LoVo (cell line): Measurements from ENCODE around the gene FGA.

Experiments used
- DNase-seq: peaks from one replicate; pipeline ENCODE4 v3.0.0-alpha.2; 2016; ENCODE audit warnings: low spot score

The FGA gene

GRCh38 chr4:154590329-154591006 lies at the start of gene FGA:
Gene FGA (minus strand): TSS chr4:154590742. CDS start chr4:154590687, 55 bp downstream.
- no peak for DNase-seq

DNA sequence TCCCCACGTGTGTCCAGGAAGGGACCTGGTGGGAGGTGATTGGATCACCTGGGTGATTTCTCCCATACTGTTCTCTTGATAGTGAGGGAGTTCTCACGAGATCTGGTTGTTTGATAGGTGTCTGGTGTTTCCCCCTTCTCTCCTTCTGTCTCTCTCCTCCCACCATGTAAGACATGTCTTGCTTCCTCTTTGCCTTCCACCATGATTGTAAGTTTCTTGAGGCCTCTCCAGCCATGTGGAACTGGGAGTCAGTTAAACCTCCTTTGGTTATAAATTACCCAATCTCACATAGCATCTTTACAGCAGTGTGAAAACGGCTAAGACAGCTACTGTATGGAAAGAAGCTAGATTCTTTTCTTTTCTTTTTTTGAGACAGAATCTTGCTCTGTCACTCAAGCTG lies 43.5 kb upstream of the FGA start:
- DNase-seq, result no peak

DNA sequence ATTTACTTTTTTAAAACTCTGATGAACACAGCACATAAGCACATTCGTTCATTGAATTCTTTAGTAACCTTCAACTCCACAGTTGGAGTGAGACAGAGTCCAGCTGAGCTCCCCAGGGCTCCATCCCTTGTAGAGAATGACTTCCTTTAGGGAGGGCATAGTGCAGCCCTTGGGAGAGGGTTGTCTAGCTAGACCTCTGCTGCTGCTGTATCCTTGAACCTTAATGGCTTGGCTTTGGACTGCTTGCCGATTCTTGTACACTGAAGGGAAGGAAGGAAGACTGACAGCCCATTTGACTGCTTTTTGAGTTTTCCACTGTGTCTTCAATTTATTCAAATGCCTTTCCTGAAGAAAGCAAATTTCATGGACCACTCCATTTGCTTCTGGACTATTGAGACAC lies 41.3 kb upstream of the FGA start:
- no peak for DNase-seq

DNA sequence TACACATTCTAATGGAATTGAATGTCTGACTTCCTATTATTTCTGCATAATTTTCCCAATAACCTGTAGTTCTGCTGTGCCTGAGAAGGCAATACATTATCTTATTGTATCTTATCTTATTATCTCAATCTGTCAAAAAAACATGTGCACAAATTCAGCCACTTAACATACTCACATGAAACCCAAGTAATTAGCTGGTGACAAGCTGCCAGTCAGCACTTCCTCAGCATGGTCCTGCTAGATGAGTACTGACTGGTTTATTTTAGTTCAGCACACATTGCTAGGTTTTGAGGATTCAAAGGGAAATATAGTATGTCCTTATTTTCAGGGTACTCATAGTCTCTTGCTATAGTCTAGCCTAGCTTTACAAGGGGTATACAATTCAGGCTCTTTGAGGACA lies 39.8 kb upstream of the FGA start:
- DNase-seq, result no peak

DNA sequence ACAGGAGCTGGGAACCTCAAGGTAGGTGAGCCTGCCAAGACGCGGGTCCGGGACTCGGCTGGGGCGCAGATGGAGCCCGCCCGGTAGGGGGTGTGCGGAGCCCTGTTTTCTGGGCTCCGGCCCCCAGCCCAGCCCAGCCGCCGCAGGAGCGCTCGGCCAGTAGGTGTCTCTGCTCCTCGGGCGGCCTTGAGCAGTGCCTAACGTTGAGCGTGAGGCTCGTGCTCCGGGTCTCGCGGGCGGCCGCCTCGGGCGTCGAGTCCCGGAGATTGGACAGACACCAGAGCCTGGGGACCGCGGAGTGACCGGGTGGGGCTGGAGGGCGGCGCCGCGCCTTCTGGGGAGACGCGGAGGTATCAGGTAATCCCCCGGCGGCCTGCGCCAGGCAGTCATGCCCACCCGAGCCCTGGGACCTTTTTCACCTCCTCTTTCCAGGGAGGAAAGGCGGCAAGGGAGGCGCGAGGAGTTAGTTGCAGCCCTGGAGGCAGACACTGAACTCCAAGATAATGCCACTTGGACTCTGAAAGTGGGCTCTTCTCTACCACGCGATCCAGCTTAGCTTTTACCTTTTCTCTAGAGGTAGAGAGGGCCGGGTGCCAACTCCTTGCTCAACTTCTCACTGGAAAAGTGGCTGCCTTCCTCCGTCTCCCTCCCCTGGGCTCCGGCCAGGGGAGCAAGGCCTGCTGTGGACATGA lies 36.4 kb upstream of the FGA start:
- DNase-seq, result peak; percentile 29

DNA sequence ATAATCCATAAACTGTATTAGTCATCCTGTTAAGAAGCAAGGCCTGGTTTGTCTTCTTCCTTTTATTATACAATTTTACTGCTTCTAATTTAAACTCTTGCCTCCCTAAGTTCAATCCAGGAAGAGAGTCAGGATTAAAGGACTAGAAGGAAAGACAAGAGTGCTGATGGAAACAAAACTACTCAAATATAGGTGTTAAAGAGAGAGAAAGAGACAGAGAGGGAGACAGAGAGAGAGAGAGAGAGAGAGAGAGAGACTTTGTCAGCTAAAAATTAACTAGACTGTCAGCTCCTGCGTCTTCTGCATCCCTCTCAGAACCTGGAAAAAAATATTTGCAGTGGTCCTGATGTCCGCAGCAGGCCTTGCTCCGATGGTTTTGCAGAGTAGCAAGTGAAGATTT lies 35.4 kb upstream of the FGA start:
- no peak for DNase-seq

GRCh38 chr4:154623995-154624394 lies 33.5 kb upstream of the FGA start:
- no peak for DNase-seq

DNA sequence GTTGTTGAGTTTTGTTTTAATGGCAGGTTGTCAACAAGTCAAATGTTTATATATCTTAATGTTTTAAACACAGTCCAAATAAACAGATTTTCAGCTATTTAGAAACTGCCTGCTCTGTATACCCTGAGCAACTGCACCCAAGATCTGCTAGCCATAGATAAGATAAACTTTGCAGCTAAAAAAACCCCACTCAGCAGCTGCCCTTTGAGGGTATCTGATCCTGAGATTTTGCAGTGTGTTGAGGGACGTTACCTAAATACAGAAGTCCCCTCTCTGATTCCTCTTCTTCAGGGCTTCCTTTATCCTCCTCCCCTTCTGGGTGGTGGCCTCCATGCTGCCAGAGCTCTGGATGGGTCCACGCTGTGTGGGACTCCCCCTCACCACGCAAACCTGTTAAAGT lies 32.9 kb upstream of the FGA start:
- DNase-seq, result no peak

DNA sequence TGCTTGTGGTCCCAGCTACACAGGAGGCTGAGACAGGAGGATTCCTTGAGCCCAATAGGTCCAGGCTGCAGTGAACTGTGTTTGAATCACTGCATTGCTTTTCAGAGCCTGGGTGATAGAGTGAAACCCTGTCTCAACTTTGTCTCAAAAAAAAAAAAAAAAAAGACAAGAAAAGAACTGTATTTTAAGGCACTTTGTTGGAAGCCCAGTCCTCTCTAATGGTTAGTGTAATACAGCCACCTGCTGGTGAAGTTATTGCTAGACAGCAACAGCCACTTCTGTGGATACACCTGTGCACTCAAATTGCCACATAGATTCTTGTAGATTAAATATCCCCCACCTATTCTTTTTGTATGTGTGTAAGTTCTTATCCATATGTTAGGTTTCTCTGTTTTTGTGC lies 32.1 kb upstream of the FGA start:
- peak; percentile 36 for DNase-seq

DNA sequence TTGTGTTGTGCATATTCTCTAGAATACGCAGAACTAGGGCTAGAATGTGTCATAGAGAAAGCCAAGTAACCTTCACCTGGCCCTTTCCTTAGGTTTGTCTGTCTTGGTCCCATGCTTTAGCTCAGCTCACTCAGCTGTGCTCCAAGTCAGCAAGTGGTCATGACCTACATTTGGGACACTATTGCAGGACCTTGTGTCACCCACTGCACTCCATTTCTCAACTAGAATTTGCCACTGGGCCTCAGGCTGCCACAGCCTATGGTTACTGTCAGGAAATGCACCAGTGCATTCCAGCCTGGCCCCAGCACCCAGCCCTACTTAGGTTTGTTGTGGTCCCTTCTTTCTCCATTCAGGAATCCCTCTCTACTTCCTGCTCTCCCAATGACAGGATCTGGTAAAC lies 29.6 kb upstream of the FGA start:
- DNase-seq, result no peak

DNA sequence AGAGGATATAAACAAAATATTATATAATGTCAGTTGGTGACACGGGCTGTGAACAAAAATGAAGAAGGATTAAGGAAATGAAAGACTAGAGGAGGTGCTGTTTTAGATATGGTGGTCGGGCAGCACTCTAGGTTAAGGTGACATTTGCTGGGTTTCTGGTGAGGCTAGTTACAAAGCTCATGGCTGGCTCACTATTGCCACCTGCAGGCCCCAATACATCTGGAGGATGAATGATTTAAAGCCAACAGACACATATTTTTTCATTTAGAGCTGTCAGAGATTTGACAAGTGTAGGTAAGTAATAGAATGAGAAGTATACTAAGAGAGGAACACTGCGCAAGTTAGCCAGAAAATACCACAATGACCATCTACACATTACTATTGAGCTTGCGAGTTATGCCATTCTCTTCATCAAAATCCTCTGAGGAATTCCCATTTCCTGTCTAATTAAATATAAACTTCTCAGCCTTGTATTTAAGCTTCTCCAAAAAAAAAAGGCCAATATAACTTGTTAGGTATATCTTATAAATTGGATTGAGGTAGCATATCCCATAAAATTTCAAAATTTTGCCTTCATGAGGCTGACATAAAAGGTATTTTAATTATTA lies 28.3 kb upstream of the FGA start:
- DNase-seq, result peak; percentile 39

GRCh38 chr4:154617820-154618317 lies 27.3 kb upstream of the FGA start:
- DNase-seq, result no peak

DNA sequence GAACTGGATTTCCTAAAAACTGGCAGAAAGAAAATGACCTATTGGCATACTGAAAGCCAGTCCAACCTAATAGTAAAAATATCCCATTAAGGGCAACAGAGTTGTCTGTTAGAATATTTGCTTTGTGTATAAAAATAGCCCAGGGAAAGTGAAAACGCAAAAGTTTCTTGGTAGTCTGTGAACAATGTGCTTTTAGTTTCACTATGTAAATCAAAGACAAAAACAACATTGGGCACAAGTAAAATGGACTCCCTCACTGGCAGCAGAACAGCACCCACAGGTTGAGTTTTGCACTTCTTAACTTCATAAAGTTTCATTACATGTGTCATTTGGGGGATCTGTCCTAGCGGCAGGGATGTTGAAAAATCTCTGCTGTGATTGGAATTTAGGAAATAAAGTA lies 26.2 kb upstream of the FGA start:
- DNase-seq, result no peak

GRCh38 chr4:154616287-154616686 lies 25.7 kb upstream of the FGA start:
- DNase-seq, result no peak

GRCh38 chr4:154615211-154615610 lies 24.7 kb upstream of the FGA start:
- DNase-seq, result no peak

GRCh38 chr4:154614306-154614705 lies 23.8 kb upstream of the FGA start:
- no peak for DNase-seq

- no peak for DNase-seq
Measured at GRCh38 chr4:154612472-154613414, 22.2 kb upstream of the FGA start, which contains the start of gene FGG. Gene FGG (minus strand): TSS chr4:154612656. CDS start chr4:154612609, 47 bp downstream.

DNA sequence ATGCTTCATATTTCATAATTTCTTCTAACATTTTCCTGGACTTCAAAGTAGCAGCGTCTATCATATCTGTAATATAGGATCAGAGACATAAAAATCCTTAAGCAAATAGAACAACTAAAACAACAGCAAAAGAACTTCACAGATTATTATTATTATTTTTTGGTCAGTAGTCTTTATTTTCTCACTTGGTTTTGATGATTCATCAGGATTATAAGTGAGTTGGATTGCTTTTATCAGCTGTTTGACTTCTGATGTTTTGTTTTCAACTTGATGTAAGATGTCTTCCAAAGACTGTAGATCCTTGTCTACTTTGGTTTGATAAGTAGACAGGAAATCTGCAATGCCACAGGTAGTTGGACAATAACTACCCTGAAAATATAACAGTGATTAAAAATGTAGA lies 21.3 kb upstream of the FGA start:
- DNase-seq, result no peak

DNA sequence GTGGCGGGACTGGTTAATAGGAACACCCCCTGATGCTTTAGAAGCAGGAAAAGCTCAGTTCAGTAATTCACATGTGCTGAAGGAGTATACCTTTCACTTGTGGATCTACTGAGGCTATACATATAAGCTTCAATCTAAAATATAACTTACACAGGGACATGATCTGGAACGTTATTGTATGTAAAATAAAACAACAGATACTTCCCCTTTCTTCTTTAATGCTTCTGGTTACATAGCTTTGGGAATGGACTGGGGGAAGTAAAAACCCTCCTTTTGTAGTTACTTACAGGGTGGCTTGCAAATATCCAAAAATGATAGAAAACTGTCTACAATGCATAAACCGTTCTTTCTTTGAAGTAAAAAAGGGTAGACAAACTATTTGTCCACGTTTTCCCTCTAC lies 20.0 kb upstream of the FGA start:
- no peak for DNase-seq

DNA sequence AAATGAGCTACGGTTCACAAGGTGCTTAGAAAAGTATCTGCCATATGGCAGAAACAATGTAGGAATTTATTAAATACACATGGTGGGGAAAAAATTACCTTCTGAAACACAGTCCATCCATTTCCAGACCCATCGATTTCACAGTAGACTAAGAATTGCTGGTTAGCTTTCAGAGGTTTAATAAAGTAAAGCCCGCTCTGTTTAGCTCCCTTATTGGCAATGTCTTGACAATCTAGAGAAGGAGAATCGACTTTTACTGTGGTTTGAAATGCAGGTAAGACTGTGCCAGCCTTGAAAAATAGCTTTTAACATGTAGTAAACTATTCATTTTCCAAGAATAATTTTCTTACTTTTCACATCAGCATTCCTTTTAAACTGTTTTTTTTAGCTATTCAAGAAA lies 19.0 kb upstream of the FGA start:
- no peak for DNase-seq

GRCh38 chr4:154608361-154609252 lies 18.1 kb upstream of the FGA start:
- no peak for DNase-seq
